ENCODE data around the gene HPN.
A peak's percentile ranks its signal among the peaks of the same experiment; 100 is the strongest.

Gene HPN

GRCh38 chr19:35104361-35104760 lies 62.8 kb downstream of the HPN start:
- Histone ChIP-seq H3K9ac (ENCODE audit: low read depth in 1 of 2, low read length in 2 of 2) (no peak overlapping the region), H3K27me3 (ENCODE audit: control insufficient read depth in 2 of 2, insufficient read depth in 2 of 2, low read length in 2 of 2) (no peaks in the 10 kb centered on the region), H3K9me3 (ENCODE audit: control insufficient read depth in 2 of 2, low read length in 2 of 2) (no peaks in the 10 kb centered on the region), H3K4me3 (ENCODE audit: low read length in 2 of 2) (no peak overlapping the region), H3K4me1 (ENCODE audit: control insufficient read depth in 2 of 2, insufficient read depth in 2 of 2, low read length in 2 of 2) (peaks cover 4 to 5% of the 10 kb centered on the region in 2 donors), H3K27ac (ENCODE audit: low read depth in 2 of 2, low read length in 2 of 2) (no peak overlapping the region), H3K36me3 (ENCODE audit: control insufficient read depth in 2 of 2, insufficient read depth in 2 of 2, low read length in 2 of 2) (no peaks in the 10 kb centered on the region)

- Histone ChIP-seq H3K36me3 (ENCODE audit: control insufficient read depth in 2 of 2, insufficient read depth in 2 of 2, low read length in 2 of 2) (no peaks in the 10 kb centered on the region), H3K4me1 (ENCODE audit: control insufficient read depth in 2 of 2, insufficient read depth in 2 of 2, low read length in 2 of 2) (peaks cover 4 to 8% of the 10 kb centered on the region in 2 donors), H3K27ac (ENCODE audit: low read depth in 2 of 2, low read length in 2 of 2) (no peak overlapping the region), H3K9me3 (ENCODE audit: control insufficient read depth in 2 of 2, low read length in 2 of 2) (no peaks in the 10 kb centered on the region), H3K27me3 (ENCODE audit: control insufficient read depth in 2 of 2, insufficient read depth in 2 of 2, low read length in 2 of 2) (no peaks in the 10 kb centered on the region), H3K9ac (ENCODE audit: low read depth in 1 of 2, low read length in 2 of 2) (no peak overlapping the region), H3K4me3 (ENCODE audit: low read length in 2 of 2) (no peak overlapping the region)
These were observed 63.5 kb downstream of the HPN start for GRCh38 chr19:35105047-35105410.

GRCh38 chr19:35105411-35106290 lies 64.1 kb downstream of the HPN start:
- Histone ChIP-seq H3K4me3 (ENCODE audit: low read length in 2 of 2) (no peak overlapping the region), H3K9me3 (ENCODE audit: control insufficient read depth in 2 of 2, low read length in 2 of 2) (no peaks in the 10 kb centered on the region), H3K36me3 (ENCODE audit: control insufficient read depth in 2 of 2, insufficient read depth in 2 of 2, low read length in 2 of 2) (no peaks in the 10 kb centered on the region), H3K4me1 (ENCODE audit: control insufficient read depth in 2 of 2, insufficient read depth in 2 of 2, low read length in 2 of 2) (peaks cover 4 to 8% of the 10 kb centered on the region in 2 donors), H3K27me3 (ENCODE audit: control insufficient read depth in 2 of 2, insufficient read depth in 2 of 2, low read length in 2 of 2) (no peaks in the 10 kb centered on the region), H3K27ac (ENCODE audit: low read depth in 2 of 2, low read length in 2 of 2) (no peak overlapping the region), H3K9ac (ENCODE audit: low read depth in 1 of 2, low read length in 2 of 2) (no peak overlapping the region)

GRCh38 chr19:35106291-35106583 lies 64.7 kb downstream of the HPN start:
- H3K4me1 ChIP-seq (ENCODE audit: control insufficient read depth in 2 of 2, insufficient read depth in 2 of 2, low read length in 2 of 2) = peaks cover 4 to 8% of the 10 kb centered on the region in 2 donors
- H3K36me3 ChIP-seq (ENCODE audit: control insufficient read depth in 2 of 2, insufficient read depth in 2 of 2, low read length in 2 of 2) = no peaks in the 10 kb centered on the region
- H3K27me3 ChIP-seq (ENCODE audit: control insufficient read depth in 2 of 2, insufficient read depth in 2 of 2, low read length in 2 of 2) = no peaks in the 10 kb centered on the region
- H3K27ac ChIP-seq (ENCODE audit: low read depth in 2 of 2, low read length in 2 of 2) = no peak overlapping the region
- no peak overlapping the region for H3K4me3 ChIP-seq (ENCODE audit: low read length in 2 of 2)
- no peak overlapping the region for H3K9ac ChIP-seq (ENCODE audit: low read depth in 1 of 2, low read length in 2 of 2)
- no peaks in the 10 kb centered on the region for H3K9me3 ChIP-seq (ENCODE audit: control insufficient read depth in 2 of 2, low read length in 2 of 2)

- H3K36me3 ChIP-seq (ENCODE audit: control insufficient read depth in 2 of 2, insufficient read depth in 2 of 2, low read length in 2 of 2) = no peaks in the 10 kb centered on the region
- H3K27ac ChIP-seq (ENCODE audit: low read depth in 2 of 2, low read length in 2 of 2) = peak overlapping the region in 1 of 2 donors; percentile 11
- no peak overlapping the region for H3K9ac ChIP-seq (ENCODE audit: low read depth in 1 of 2, low read length in 2 of 2)
- H3K27me3 ChIP-seq (ENCODE audit: control insufficient read depth in 2 of 2, insufficient read depth in 2 of 2, low read length in 2 of 2) = no peaks in the 10 kb centered on the region
- no peaks in the 10 kb centered on the region for H3K9me3 ChIP-seq (ENCODE audit: control insufficient read depth in 2 of 2, low read length in 2 of 2)
- peaks cover 4 to 8% of the 10 kb centered on the region in 2 donors for H3K4me1 ChIP-seq (ENCODE audit: control insufficient read depth in 2 of 2, insufficient read depth in 2 of 2, low read length in 2 of 2)
- H3K4me3 ChIP-seq (ENCODE audit: low read length in 2 of 2) = no peak overlapping the region
These were observed 65.5 kb downstream of the HPN start for GRCh38 chr19:35106898-35107541.

GRCh38 chr19:35107545-35107944 lies 66.0 kb downstream of the HPN start:
- Histone ChIP-seq H3K9me3 (ENCODE audit: control insufficient read depth in 2 of 2, low read length in 2 of 2) (no peaks in the 10 kb centered on the region), H3K4me3 (ENCODE audit: low read length in 2 of 2) (no peak overlapping the region), H3K27me3 (ENCODE audit: control insufficient read depth in 2 of 2, insufficient read depth in 2 of 2, low read length in 2 of 2) (no peaks in the 10 kb centered on the region), H3K4me1 (ENCODE audit: control insufficient read depth in 2 of 2, insufficient read depth in 2 of 2, low read length in 2 of 2) (peaks cover 4 to 8% of the 10 kb centered on the region in 2 donors), H3K9ac (ENCODE audit: low read depth in 1 of 2, low read length in 2 of 2) (no peak overlapping the region), H3K27ac (ENCODE audit: low read depth in 2 of 2, low read length in 2 of 2) (no peak overlapping the region), H3K36me3 (ENCODE audit: control insufficient read depth in 2 of 2, insufficient read depth in 2 of 2, low read length in 2 of 2) (no peaks in the 10 kb centered on the region)

GRCh38 chr19:35108730-35109129 lies 67.2 kb downstream of the HPN start:
- H3K9me3 ChIP-seq (ENCODE audit: control insufficient read depth in 2 of 2, low read length in 2 of 2) = no peaks in the 10 kb centered on the region
- H3K9ac ChIP-seq (ENCODE audit: low read depth in 1 of 2, low read length in 2 of 2) = no peak overlapping the region

GRCh38 chr19:35109395-35110112 lies 68.0 kb downstream of the HPN start:
- Histone ChIP-seq H3K4me3 (ENCODE audit: low read length in 2 of 2) (no peak overlapping the region), H3K9me3 (ENCODE audit: control insufficient read depth in 2 of 2, low read length in 2 of 2) (no peaks in the 10 kb centered on the region), H3K36me3 (ENCODE audit: control insufficient read depth in 2 of 2, insufficient read depth in 2 of 2, low read length in 2 of 2) (no peaks in the 10 kb centered on the region), H3K27ac (ENCODE audit: low read depth in 2 of 2, low read length in 2 of 2) (peak overlapping the region in 1 of 2 donors; percentile 29), H3K4me1 (ENCODE audit: control insufficient read depth in 2 of 2, insufficient read depth in 2 of 2, low read length in 2 of 2) (peaks cover 7 to 10% of the 10 kb centered on the region in 2 donors), H3K27me3 (ENCODE audit: control insufficient read depth in 2 of 2, insufficient read depth in 2 of 2, low read length in 2 of 2) (no peaks in the 10 kb centered on the region), H3K9ac (ENCODE audit: low read depth in 1 of 2, low read length in 2 of 2) (peak overlapping the region in 1 of 2 donors; percentile 43)

More at GRCh38 chr19:35108730-35109129, 67.2 kb downstream of the HPN start:
- no peaks in the 10 kb centered on the region for H3K27me3 ChIP-seq (ENCODE audit: control insufficient read depth in 2 of 2, insufficient read depth in 2 of 2, low read length in 2 of 2)
- no peaks in the 10 kb centered on the region for H3K36me3 ChIP-seq (ENCODE audit: control insufficient read depth in 2 of 2, insufficient read depth in 2 of 2, low read length in 2 of 2)
- H3K4me3 ChIP-seq (ENCODE audit: low read length in 2 of 2) = no peak overlapping the region
- H3K4me1 ChIP-seq (ENCODE audit: control insufficient read depth in 2 of 2, insufficient read depth in 2 of 2, low read length in 2 of 2) = peaks cover 4 to 8% of the 10 kb centered on the region in 2 donors
- H3K27ac ChIP-seq (ENCODE audit: low read depth in 2 of 2, low read length in 2 of 2) = no peak overlapping the region

GRCh38 chr19:35110974-35111373 lies 69.5 kb downstream of the HPN start:
- Histone ChIP-seq H3K9me3 (ENCODE audit: control insufficient read depth in 2 of 2, low read length in 2 of 2) (no peaks in the 10 kb centered on the region), H3K9ac (ENCODE audit: low read depth in 1 of 2, low read length in 2 of 2) (no peak overlapping the region), H3K36me3 (ENCODE audit: control insufficient read depth in 2 of 2, insufficient read depth in 2 of 2, low read length in 2 of 2) (no peaks in the 10 kb centered on the region), H3K4me3 (ENCODE audit: low read length in 2 of 2) (no peak overlapping the region), H3K4me1 (ENCODE audit: control insufficient read depth in 2 of 2, insufficient read depth in 2 of 2, low read length in 2 of 2) (peaks cover 16% of the 10 kb centered on the region in 2 donors), H3K27ac (ENCODE audit: low read depth in 2 of 2, low read length in 2 of 2) (no peak overlapping the region), H3K27me3 (ENCODE audit: control insufficient read depth in 2 of 2, insufficient read depth in 2 of 2, low read length in 2 of 2) (no peaks in the 10 kb centered on the region)

Measured in mucosa of rectum (tissue), 2 donors.